HEK293 (cell line): ENCODE data around the gene UBIAD1.

ENCODE experiments used
- CTCF ChIA-PET: fragments of 350-600 bp; formaldehyde crosslinking; extraction: SDS; loops from one replicate; lab custom pipeline; 2021; ENCODE audit warnings: antibody characterized with exemption; lab: Yijun Ruan, JAX
- POLR2A ChIA-PET: fragments of 300-600 bp; formaldehyde crosslinking; extraction: SDS; loops from one replicate; lab custom pipeline; 2020; ENCODE audit warnings: antibody characterized with exemption, inconsistent platforms; lab: Yijun Ruan, JAX
- H3K27ac ChIP-seq: fragments of 200-500 bp; sonication (Bioruptor generic); 2 replicates; pipeline ENCODE4 v1.5.1; 2014; ENCODE audit warnings: low read depth, low read length, control low read depth, inconsistent platforms; ENCODE audit errors: extremely low read depth
- H3K36me3 ChIP-seq, 2 experiments: fragments of 200-500 bp in 1 of 2; sonication (Bioruptor generic) in 1 of 2; 1 replicate in 1 of 2; 2 replicates in 1 of 2; pipeline ENCODE4 v1.5.1; 2014 to 2017; ENCODE audit warnings: inconsistent platforms in 2 of 2, low read length in 2 of 2; ENCODE audit not compliant: control insufficient read depth in 2 of 2, insufficient read depth in 1 of 2
- H3K4me1 ChIP-seq: fragments of 200-500 bp; sonication (Bioruptor generic); 2 replicates; pipeline ENCODE4 v1.5.1; 2014; ENCODE audit warnings: mild to moderate bottlenecking, low read length, inconsistent platforms; ENCODE audit not compliant: control insufficient read depth, insufficient read depth
- H3K4me3 ChIP-seq: 2 replicates; pipeline ENCODE4 v1.5.1; 2011; ENCODE audit warnings: low read depth, mild to moderate bottlenecking, control low read depth, low read length, moderate library complexity
- H3K9me3 ChIP-seq: fragments of 200-500 bp; sonication (Bioruptor generic); 2 replicates; pipeline ENCODE4 v1.5.1; 2014; ENCODE audit warnings: low read depth, low read length, inconsistent platforms; ENCODE audit not compliant: control insufficient read depth, insufficient read depth
- AEBP2 ChIP-seq: fragments of 450-650 bp; formaldehyde crosslinking; IDR thresholded peaks from 2 replicates; pipeline ENCODE4 v1.5.1; 2016; ENCODE audit warnings: missing biosample characterization, missing genetic modification characterization, borderline replicate concordance
- EGR2 ChIP-seq: fragments of 450-650 bp; formaldehyde crosslinking; IDR thresholded peaks from 2 replicates; pipeline ENCODE4 v1.5.1; 2016; ENCODE audit warnings: low read depth, missing biosample characterization, missing genetic modification characterization
- GFI1B ChIP-seq: fragments of 450-650 bp; formaldehyde crosslinking; IDR thresholded peaks from 2 replicates; pipeline ENCODE4 v1.5.1; 2016; ENCODE audit warnings: missing biosample characterization, missing genetic modification characterization
- GLI4 ChIP-seq: fragments of 450-650 bp; formaldehyde crosslinking; IDR thresholded peaks from 2 replicates; pipeline ENCODE4 v1.5.1; 2016; ENCODE audit warnings: missing biosample characterization, missing genetic modification characterization
- GLIS2 ChIP-seq: fragments of 450-650 bp; formaldehyde crosslinking; IDR thresholded peaks from 2 replicates; pipeline ENCODE4 v1.5.1; 2016; ENCODE audit warnings: missing biosample characterization, missing genetic modification characterization
- KLF1 ChIP-seq: fragments of 450-650 bp; formaldehyde crosslinking; IDR thresholded peaks from 2 replicates; pipeline ENCODE4 v1.5.1; 2016; ENCODE audit warnings: missing biosample characterization, missing genetic modification characterization
- KLF16 ChIP-seq: fragments of 450-650 bp; formaldehyde crosslinking; IDR thresholded peaks from 2 replicates; pipeline ENCODE4 v1.5.1; 2017; ENCODE audit warnings: missing biosample characterization, missing genetic modification characterization
- PRDM1 ChIP-seq: fragments of 450-650 bp; formaldehyde crosslinking; IDR thresholded peaks from 2 replicates; pipeline ENCODE4; 2016; ENCODE audit warnings: missing biosample characterization, missing genetic modification characterization
- REPIN1 ChIP-seq: fragments of 450-650 bp; formaldehyde crosslinking; IDR thresholded peaks from 2 replicates; pipeline ENCODE4 v1.5.1; 2017; ENCODE audit warnings: missing biosample characterization, missing genetic modification characterization, low read depth
- REST ChIP-seq: fragments of 450-650 bp; formaldehyde crosslinking; IDR thresholded peaks from 2 replicates; pipeline ENCODE4 v1.5.1; 2016; ENCODE audit warnings: missing biosample characterization, missing genetic modification characterization
- SETDB1 ChIP-seq: IDR thresholded peaks from one replicate; pipeline ENCODE4 v1.6.1; 2017; ENCODE audit warnings: mild to moderate bottlenecking, low read length, moderate library complexity, mixed read lengths; ENCODE audit not compliant: insufficient read length
- WT1 ChIP-seq: fragments of 450-650 bp; formaldehyde crosslinking; IDR thresholded peaks from 2 replicates; pipeline ENCODE4 v1.5.1; 2016; ENCODE audit warnings: missing biosample characterization, missing genetic modification characterization
- ZBTB1 ChIP-seq: fragments of 450-650 bp; formaldehyde crosslinking; IDR thresholded peaks from 2 replicates; pipeline ENCODE4 v1.5.1; 2016; ENCODE audit warnings: missing biosample characterization, missing genetic modification characterization
- ZFHX2 ChIP-seq: fragments of 450-650 bp; formaldehyde crosslinking; conservative IDR thresholded peaks from 2 replicates; pipeline ENCODE4 v1.5.1; 2016; ENCODE audit warnings: missing biosample characterization, missing genetic modification characterization
- ZNF155 ChIP-seq: fragments of 450-650 bp; formaldehyde crosslinking; IDR thresholded peaks from 2 replicates; pipeline ENCODE4 v1.5.1; 2016; ENCODE audit warnings: missing biosample characterization, missing genetic modification characterization
- ZNF16 ChIP-seq: fragments of 450-650 bp; formaldehyde crosslinking; IDR thresholded peaks from 2 replicates; pipeline ENCODE4 v1.5.1; 2016; ENCODE audit warnings: low read depth, missing biosample characterization, missing genetic modification characterization
- ZNF174 ChIP-seq: fragments of 450-650 bp; formaldehyde crosslinking; IDR thresholded peaks from 2 replicates; pipeline ENCODE4 v1.5.0; 2017; ENCODE audit warnings: missing biosample characterization, mild to moderate bottlenecking, missing genetic modification characterization
- ZNF362 ChIP-seq: fragments of 450-650 bp; formaldehyde crosslinking; IDR thresholded peaks from 2 replicates; pipeline ENCODE4 v1.5.1; 2016; ENCODE audit warnings: missing biosample characterization, missing genetic modification characterization
- ZNF449 ChIP-seq: fragments of 450-650 bp; formaldehyde crosslinking; IDR thresholded peaks from 2 replicates; pipeline ENCODE4 v1.5.1; 2017; ENCODE audit warnings: missing biosample characterization, mild to moderate bottlenecking, missing genetic modification characterization, moderate library complexity
- ZNF530 ChIP-seq: fragments of 450-650 bp; formaldehyde crosslinking; IDR thresholded peaks from 2 replicates; pipeline ENCODE4 v1.5.1; 2016; ENCODE audit warnings: low read depth, missing biosample characterization, missing genetic modification characterization
- ZNF560 ChIP-seq: fragments of 450-650 bp; formaldehyde crosslinking; IDR thresholded peaks from 2 replicates; pipeline ENCODE4 v1.5.1; 2017; ENCODE audit warnings: missing biosample characterization, missing genetic modification characterization, borderline replicate concordance
- ZNF561 ChIP-seq: fragments of 450-650 bp; IDR thresholded peaks from 2 replicates; pipeline ENCODE4 v1.5.1; 2018; ENCODE audit warnings: missing biosample characterization, missing genetic modification characterization, borderline replicate concordance
- ZNF837 ChIP-seq: fragments of 450-650 bp; formaldehyde crosslinking; IDR thresholded peaks from 2 replicates; pipeline ENCODE4 v1.5.1; 2016; ENCODE audit warnings: missing biosample characterization, missing genetic modification characterization
- ZSCAN4 ChIP-seq: fragments of 450-650 bp; formaldehyde crosslinking; IDR thresholded peaks from 2 replicates; pipeline ENCODE4 v1.5.1; 2017; ENCODE audit warnings: missing biosample characterization, missing genetic modification characterization

Gene UBIAD1

GRCh38 chr1:11334261-11334804, 61.3 kb downstream of the UBIAD1 start:
- CTCF ChIA-PET = interaction anchor here (1.2 kb wide), 1 partner anchor 296 kb away, joined by 3 read pairs; no protein-coding TSS in a partner anchor
- Histone ChIP-seq H3K4me3 (no peak overlapping the region), H3K36me3 (no peaks in the 10 kb centered on the region), H3K4me1 (no peaks in the 10 kb centered on the region), H3K27ac (no peak overlapping the region), H3K9me3 (no peaks in the 10 kb centered on the region)
- no peak for TF ChIP-seq GLI4 (tag by site-specific recombination)
- peak; percentile 61; the same call in 1 of the 2 replicates for TF ChIP-seq ZNF362 (tag by site-specific recombination)
- TF ChIP-seq GFI1B (tag by site-specific recombination) = no peak
- TF ChIP-seq ZFHX2 (tag by site-specific recombination) = peak; percentile 60
- TF ChIP-seq KLF16 (tag by site-specific recombination) = no peak
- TF ChIP-seq PRDM1 = peak; percentile 80
- no peak for TF ChIP-seq ZNF560
- no peak for TF ChIP-seq GLIS2 (tag by site-specific recombination)
- peak; percentile 77 for TF ChIP-seq EGR2 (tag by site-specific recombination)
- TF ChIP-seq ZNF174 = no peak
- no peak for TF ChIP-seq ZBTB1
- TF ChIP-seq, all 188 proteins: peak for 4
- POLR2A ChIA-PET = no interaction called here

- POLR2A ChIA-PET = no interaction called here
- CTCF ChIA-PET = interaction anchor here (1.0 to 1.4 kb wide), 3 partner anchors 19 to 297 kb away, joined by 3 to 6 read pairs (median 4); partner anchors contain the start of gene DISP3
- TF ChIP-seq ZSCAN4 (tag by site-specific recombination) (no peak), ZNF530 (tag by site-specific recombination) (no peak), REPIN1 (tag by site-specific recombination) (no peak), AEBP2 (no peak), SETDB1 (no peak), WT1 (tag by site-specific recombination) (no peak), ZNF155 (no peak), REST (tag by site-specific recombination) (no peak), ZNF16 (tag by site-specific recombination) (no peak), ZNF449 (tag by site-specific recombination) (no peak), ZNF837 (tag by site-specific recombination) (no peak), KLF1 (tag by site-specific recombination) (no peak), ZNF561 (no peak)
Observed at GRCh38 chr1:11334821-11335220, 61.8 kb downstream of the UBIAD1 start.

More at GRCh38 chr1:11334821-11335220, 61.8 kb downstream of the UBIAD1 start:
- no peak overlapping the region for H3K4me3 ChIP-seq
- H3K27ac ChIP-seq = no peak overlapping the region
- no peaks in the 10 kb centered on the region for H3K4me1 ChIP-seq
- H3K36me3 ChIP-seq = no peaks in the 10 kb centered on the region
- no peaks in the 10 kb centered on the region for H3K9me3 ChIP-seq
